Stimulated activated CD4-positive, alpha-beta T cell treated with anti-CD3 and anti-CD28 coated beads, TNF-alpha, amount 100 ng/mL, for 4 hours (primary cell): Measurements from ENCODE around the gene ZNF750.

Experiments used
- DNase-seq, 3 experiments: peaks; one replicate each; pipeline ENCODE4 v3.0.0-alpha.2; 2020; ENCODE audit warnings: low read depth in 3 of 3

The ZNF750 gene

GRCh38 chr17:82835122-82835521 lies 4.7 kb downstream of the ZNF750 start:
- no peak for DNase-seq

GRCh38 chr17:82832881-82833475 lies 6.8 kb downstream of the ZNF750 start:
- DNase-seq: no peak

- DNase-seq: no peak
Measured at GRCh38 chr17:82832411-82832810, 7.4 kb downstream of the ZNF750 start.

- no peak for DNase-seq
Measured at GRCh38 chr17:82831818-82832200, 8.0 kb downstream of the ZNF750 start.

GRCh38 chr17:82831041-82831817 lies 8.6 kb downstream of the ZNF750 start:
- DNase-seq: no peak

GRCh38 chr17:82830249-82830661 lies 9.6 kb downstream of the ZNF750 start:
- no peak for DNase-seq

- no peak for DNase-seq
Measured at GRCh38 chr17:82828875-82829487, 10.8 kb downstream of the ZNF750 start.

- DNase-seq: no peak
Measured at GRCh38 chr17:82826956-82827355, 12.9 kb downstream of the ZNF750 start.

GRCh38 chr17:82826211-82826610 lies 13.6 kb downstream of the ZNF750 start:
- DNase-seq: no peak

- no peak for DNase-seq
Measured at GRCh38 chr17:82825540-82826124, 14.2 kb downstream of the ZNF750 start.

- DNase-seq: no peak
Measured at GRCh38 chr17:82823004-82823403, 16.8 kb downstream of the ZNF750 start.

- no peak for DNase-seq
Measured at GRCh38 chr17:82822281-82822680, 17.5 kb downstream of the ZNF750 start.

- DNase-seq: no peak
Measured at GRCh38 chr17:82821554-82821953, 18.3 kb downstream of the ZNF750 start.

GRCh38 chr17:82820278-82821251 lies 19.3 kb downstream of the ZNF750 start:
- DNase-seq: no peak

- DNase-seq: no peak
Measured at GRCh38 chr17:82817947-82818346, 21.9 kb downstream of the ZNF750 start.

GRCh38 chr17:82816358-82816757 lies 23.5 kb downstream of the ZNF750 start:
- no peak for DNase-seq

- no peak for DNase-seq
Measured at GRCh38 chr17:82815790-82816305, 24.0 kb downstream of the ZNF750 start.

- DNase-seq: no peak
Measured at GRCh38 chr17:82815354-82815753, 24.5 kb downstream of the ZNF750 start.

GRCh38 chr17:82814834-82815233 lies 25.0 kb downstream of the ZNF750 start:
- DNase-seq: no peak

- no peak for DNase-seq
Measured at GRCh38 chr17:82813299-82814051, 26.3 kb downstream of the ZNF750 start.

GRCh38 chr17:82812601-82813000 lies 27.2 kb downstream of the ZNF750 start:
- DNase-seq: no peak
